Prostate gland (tissue), 2 donors: ENCODE measurements around the gene ESPN. TPM values are rescaled to one million over a fixed set of nuclear protein-coding genes. Genes with fewer than 3 reads are reported as not detected.

Source experiments
- DNase-seq: peaks from one replicate; pipeline ENCODE4 v3.0.0-alpha.2; 2019; ENCODE audit warnings: low spot score
- H3K27ac ChIP-seq, 2 donors: fragments of 200-600 bp; sonication (generic); 2 replicates each; pipeline ENCODE4 v1.5.1; 2017 to 2019
- H3K27me3 ChIP-seq: fragments of 200-600 bp; sonication (generic); replicated peaks from 2 replicates; pipeline ENCODE4 v1.5.1; 2019; ENCODE audit not compliant: insufficient read depth
- H3K36me3 ChIP-seq, 2 donors: fragments of 200-600 bp; sonication (generic); 1 replicate in 1 of 2; 2 replicates in 1 of 2; pipeline versions ENCODE4 v1.5.1 to v1.8.1; 2017 to 2019
- H3K4me1 ChIP-seq: fragments of 200-600 bp; sonication (generic); replicated peaks from 2 replicates; pipeline ENCODE4 v1.5.1; 2019
- H3K4me3 ChIP-seq, 2 donors: fragments of 200-600 bp; sonication (generic); 2 replicates each; pipeline ENCODE4 v1.5.1; 2017 to 2019
- H3K9me3 ChIP-seq: fragments of 200-600 bp; sonication (generic); 2 replicates; pipeline ENCODE4 v1.5.1; 2017
- CTCF ChIP-seq, 4 experiments: fragments of 200-600 bp in 2 of 4; fragments of 450-650 bp in 2 of 4; sonication (generic) in 2 of 4; IDR thresholded peaks; 1 replicate in 3 of 4; 2 replicates in 1 of 4; pipeline ENCODE4 v1.5.1; 2016 to 2019; ENCODE audit warnings: antibody characterized with exemption in 4 of 4, mild to moderate bottlenecking in 2 of 4, moderate library complexity in 2 of 4
- POLR2A ChIP-seq: fragments of 450-650 bp; IDR thresholded peaks from one replicate; pipeline ENCODE4 v1.6.1; 2016; ENCODE audit warnings: antibody characterized with exemption, mild to moderate bottlenecking
- POLR2AphosphoS5 ChIP-seq: sonication (generic); formaldehyde crosslinking; IDR thresholded peaks from one replicate; pipeline ENCODE4 v1.6.1; 2017; ENCODE audit warnings: antibody characterized with exemption
- WGBS: methylation state at CpG from one replicate; pipeline ENCODE4 v1.1.5; 2018; 5-methylcytosine and 5-hydroxymethylcytosine counted together
- intact Hi-C: fragments of 100-400 bp; cut with DNase I; formaldehyde crosslinking; loops from one replicate; pipeline ENCODE4 v1.14.2; 2022
- total RNA-seq, 2 donors: library from RNA; depleted of rRNA; stranded (reverse); fragments of >200 nt; gene quantifications; one replicate each; pipeline ENCODE4 v1.1.0, GENCODE V29; 2016

Gene ESPN
- total RNA-seq, 2 donors from 2014 or later, result 19.7 to 257 TPM

GRCh38 chr1:6496365-6496721 lies 71.8 kb downstream of the ESPN start:
- Histone ChIP-seq H3K4me1 (peaks cover 3% of the 10 kb centered on the region), H3K27ac (peak overlapping the region; percentile 42 to 69), H3K27me3 (no peaks in the 10 kb centered on the region), H3K36me3 (no peaks in the 10 kb centered on the region), H3K9me3 (no peaks in the 10 kb centered on the region), H3K4me3 (peak overlapping the region; percentile 37 to 61)
- no peak for TF ChIP-seq POLR2A
- no peak for TF ChIP-seq CTCF (IDR thresholded peaks at IDR 0.05)
- TF ChIP-seq POLR2AphosphoS5, result no peak
- intact Hi-C loops, result no loop called here
- WGBS, result 17% methylated on average over 13 of the region's 13 CpGs
- DNase-seq, result no peak

GRCh38 chr1:6496890-6497214 lies 72.3 kb downstream of the ESPN start:
- H3K27ac ChIP-seq, result peak overlapping the region; percentile 42 to 69
- DNase-seq, result no peak
- WGBS, result 1% methylated on average over 21 of the region's 21 CpGs
- TF ChIP-seq POLR2AphosphoS5, result no peak
- no peak for TF ChIP-seq POLR2A
- TF ChIP-seq CTCF (IDR thresholded peaks at IDR 0.05), result no peak
- H3K36me3 ChIP-seq, result no peaks in the 10 kb centered on the region
- H3K4me3 ChIP-seq, result peak overlapping the region; percentile 37 to 61
- H3K27me3 ChIP-seq, result no peaks in the 10 kb centered on the region
- intact Hi-C loops, result no loop called here
- no peaks in the 10 kb centered on the region for H3K9me3 ChIP-seq
- H3K4me1 ChIP-seq, result peaks cover 3% of the 10 kb centered on the region

- no peaks in the 10 kb centered on the region for H3K36me3 ChIP-seq
- H3K27ac ChIP-seq, result peak overlapping the region; percentile 42 to 69
- peak overlapping the region; percentile 37 to 61 for H3K4me3 ChIP-seq
- H3K4me1 ChIP-seq, result peaks cover 3% of the 10 kb centered on the region
- no peaks in the 10 kb centered on the region for H3K9me3 ChIP-seq
- H3K27me3 ChIP-seq, result no peaks in the 10 kb centered on the region
- peak; percentile 7 for TF ChIP-seq POLR2A
- no peak for TF ChIP-seq CTCF (IDR thresholded peaks at IDR 0.05)
- TF ChIP-seq POLR2AphosphoS5, result peak; percentile 3
- DNase-seq, result peak; percentile 45
- 0% methylated on average over 9 of the region's 74 CpGs for WGBS
- intact Hi-C loops, result no loop called here
Observed at GRCh38 chr1:6497215-6497866, 72.8 kb downstream of the ESPN start.

GRCh38 chr1:6497867-6498575 lies 73.4 kb downstream of the ESPN start:
- TF ChIP-seq CTCF (IDR thresholded peaks at IDR 0.05), result no peak
- TF ChIP-seq POLR2AphosphoS5, result no peak
- TF ChIP-seq POLR2A, result no peak
- 28% methylated on average over 20 of the region's 20 CpGs for WGBS
- intact Hi-C loops, result no loop called here
- H3K9me3 ChIP-seq, result no peaks in the 10 kb centered on the region
- no peak overlapping the region for H3K27ac ChIP-seq
- no peaks in the 10 kb centered on the region for H3K36me3 ChIP-seq
- peak overlapping the region; percentile 37 to 61 for H3K4me3 ChIP-seq
- H3K27me3 ChIP-seq, result no peaks in the 10 kb centered on the region
- peaks cover 3% of the 10 kb centered on the region for H3K4me1 ChIP-seq
- no peak for DNase-seq

- no peaks in the 10 kb centered on the region for H3K27me3 ChIP-seq
- no peaks in the 10 kb centered on the region for H3K36me3 ChIP-seq
- no peak overlapping the region for H3K27ac ChIP-seq
- 73% methylated on average over 11 of the region's 13 CpGs for WGBS
- intact Hi-C loops, result no loop called here
- H3K4me3 ChIP-seq, result no peak overlapping the region
- no peak for DNase-seq
- TF ChIP-seq POLR2A (no peak), POLR2AphosphoS5 (no peak), CTCF (IDR thresholded peaks at IDR 0.05) (no peak)
- H3K4me1 ChIP-seq, result peaks cover 3% of the 10 kb centered on the region
- H3K9me3 ChIP-seq, result no peaks in the 10 kb centered on the region
Observed at GRCh38 chr1:6498576-6499111, 74.1 kb downstream of the ESPN start.
